CD4-positive, alpha-beta T cell treated with Interleukin-12 subunit alpha and Interleukin-12 subunit beta, for 1 hour (primary cell): Measurements from ENCODE around the gene SPC24.
"Not testable (repeated sequence)": the region's sequence is repeated elsewhere in the genome, so short reads cannot be mapped to it uniquely, and the experiment has no call there.

Experiments
- DNase-seq: peaks from one replicate; pipeline ENCODE4 v3.0.0-alpha.2; 2020

The SPC24 gene

DNA sequence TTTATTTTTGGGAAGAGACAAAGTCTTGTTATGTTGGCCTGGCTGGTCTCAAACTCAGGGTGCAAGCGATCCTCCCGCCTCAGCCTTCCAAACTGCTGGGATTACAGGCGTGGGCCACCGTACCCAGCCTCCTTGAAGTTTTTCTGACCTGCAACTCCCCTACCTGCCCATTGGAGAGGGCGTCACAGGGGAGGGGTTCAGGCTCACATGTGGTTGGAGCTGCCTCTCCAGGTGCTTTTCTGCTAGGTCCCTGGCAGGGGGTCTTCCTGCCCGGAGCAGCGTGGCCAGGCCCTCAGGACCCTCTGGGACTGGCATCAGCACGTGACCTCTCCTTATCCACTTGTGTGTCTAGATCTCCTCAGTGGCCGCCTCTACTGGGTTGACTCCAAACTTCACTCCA lies 39.1 kb downstream of the SPC24 start:
- DNase-seq, result no peak

- DNase-seq, result no peak
These were observed 39.6 kb downstream of the SPC24 start for GRCh38 chr19:11115895-11116446.

DNA sequence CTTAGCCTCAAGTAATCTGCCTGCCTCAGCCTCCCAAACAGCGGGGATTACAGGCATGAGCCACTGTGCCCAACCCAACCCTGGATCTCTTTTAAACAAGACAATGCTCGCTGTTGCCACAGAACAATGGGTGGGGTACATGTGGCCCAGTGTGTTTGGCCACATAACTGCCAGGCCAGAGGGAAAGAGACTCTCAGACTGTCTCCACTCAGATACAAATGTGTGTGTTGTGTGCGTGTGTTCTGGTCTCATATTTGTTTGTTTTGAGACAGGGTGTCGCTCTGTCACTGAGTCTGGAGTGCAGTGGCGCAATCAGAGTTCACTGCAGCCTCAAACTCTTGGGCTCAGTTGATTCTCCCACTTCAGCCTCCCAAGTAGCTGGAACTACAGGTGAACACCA lies 40.5 kb downstream of the SPC24 start:
- DNase-seq, result no peak

- no peak for DNase-seq
These were observed 42.4 kb downstream of the SPC24 start for GRCh38 chr19:11113140-11113708.

DNA sequence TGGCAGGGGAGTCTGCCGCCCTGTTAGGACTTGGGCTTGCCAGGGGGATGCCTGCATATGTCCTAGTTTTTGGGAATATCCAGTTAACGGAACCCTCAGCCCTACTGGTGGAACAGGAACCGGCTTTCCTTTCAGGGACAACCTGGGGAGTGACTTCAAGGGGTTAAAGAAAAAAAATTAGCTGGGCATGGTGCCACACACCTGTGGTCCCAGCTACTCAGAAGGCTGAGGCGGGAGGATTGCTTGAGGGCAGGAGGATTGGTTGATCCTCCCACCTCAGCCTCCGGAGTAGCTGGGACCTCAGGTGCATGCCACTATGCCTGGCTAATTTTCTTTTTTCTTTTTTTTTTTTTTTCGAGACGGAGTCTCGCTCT lies 43.8 kb downstream of the SPC24 start:
- no peak for DNase-seq

DNA sequence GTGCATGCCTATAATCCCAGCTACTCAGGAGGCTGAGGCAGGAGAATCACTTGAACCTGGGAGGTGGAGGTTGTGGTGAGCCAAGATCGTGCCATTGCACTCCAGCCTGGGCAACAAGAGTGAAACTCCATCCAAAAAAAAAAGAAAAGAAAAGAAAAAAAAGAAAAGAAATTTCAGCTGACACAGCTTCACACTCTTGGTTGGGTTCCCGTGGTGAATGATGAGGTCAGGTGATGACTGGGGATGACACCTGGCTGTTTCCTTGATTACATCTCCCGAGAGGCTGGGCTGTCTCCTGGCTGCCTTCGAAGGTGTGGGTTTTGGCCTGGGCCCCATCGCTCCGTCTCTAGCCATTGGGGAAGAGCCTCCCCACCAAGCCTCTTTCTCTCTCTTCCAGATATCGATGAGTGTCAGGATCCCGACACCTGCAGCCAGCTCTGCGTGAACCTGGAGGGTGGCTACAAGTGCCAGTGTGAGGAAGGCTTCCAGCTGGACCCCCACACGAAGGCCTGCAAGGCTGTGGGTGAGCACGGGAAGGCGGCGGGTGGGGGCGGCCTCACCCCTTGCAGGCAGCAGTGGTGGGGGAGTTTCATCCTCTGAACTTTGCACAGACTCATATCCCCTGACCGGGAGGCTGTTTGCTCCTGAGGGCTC lies 44.3 kb downstream of the SPC24 start:
- DNase-seq, result no peak

DNA sequence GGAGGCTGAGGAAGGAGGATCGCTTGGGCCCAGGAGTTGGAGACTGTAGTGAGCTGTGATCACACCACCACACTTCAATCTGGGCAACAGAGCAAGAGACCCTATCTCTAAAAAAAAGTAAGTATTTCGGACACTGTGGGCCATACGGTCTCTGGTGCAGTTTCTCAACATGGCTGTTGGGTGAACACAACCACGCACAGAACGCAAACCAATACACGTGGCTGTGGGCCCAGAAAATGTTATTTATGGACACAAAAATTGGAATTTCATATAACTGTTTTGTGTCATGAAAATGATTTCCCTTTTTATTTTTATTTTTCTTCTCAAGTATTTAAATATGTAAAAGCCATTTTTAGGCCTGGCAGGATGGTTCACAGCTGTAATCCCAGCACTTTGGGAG lies 46.8 kb downstream of the SPC24 start:
- DNase-seq, result no peak

GRCh38 chr19:11106477-11106876 lies 49.1 kb downstream of the SPC24 start:
- DNase-seq, result no peak

GRCh38 chr19:11105014-11105636 lies 50.5 kb downstream of the SPC24 start:
- no peak for DNase-seq

DNA sequence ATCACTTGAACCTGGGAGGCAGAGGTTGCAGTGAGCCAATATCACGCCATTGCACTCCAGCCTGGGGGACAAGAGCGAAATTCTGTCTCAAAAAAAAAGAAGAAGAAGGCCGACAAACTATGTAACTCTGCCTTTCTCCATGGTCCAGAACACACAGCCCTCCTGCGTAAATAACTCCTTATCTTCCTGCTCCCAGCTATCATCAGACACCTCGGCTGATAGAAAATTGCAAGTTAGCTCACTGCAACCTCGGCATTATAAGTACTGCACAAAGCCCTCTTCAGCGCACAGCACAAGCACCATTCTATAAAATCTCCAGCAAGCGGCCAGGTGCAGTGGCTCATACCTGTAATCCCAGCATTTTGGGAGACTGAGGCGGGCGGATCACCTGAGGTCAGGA lies 51.9 kb downstream of the SPC24 start:
- not testable (repeated sequence) for DNase-seq

DNA sequence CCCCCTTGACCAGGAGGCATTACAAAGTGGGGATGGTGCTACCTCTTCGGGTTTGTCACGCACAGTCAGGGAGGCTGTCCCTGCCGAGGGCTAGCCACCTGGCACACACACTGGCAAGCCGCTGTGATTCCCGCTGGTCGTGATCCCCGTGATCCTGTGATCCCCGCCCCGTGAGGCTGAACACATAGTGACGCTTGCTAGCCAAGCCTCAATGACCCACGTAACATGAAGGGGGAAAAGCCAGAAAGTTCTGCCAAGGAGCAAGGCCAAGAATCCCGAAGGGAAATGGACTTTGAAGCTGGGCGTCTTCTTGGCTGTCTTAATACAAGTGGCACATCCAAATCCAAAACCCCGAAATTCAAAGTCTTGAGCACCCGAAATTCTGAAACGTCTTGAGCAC lies 52.6 kb downstream of the SPC24 start:
- no peak for DNase-seq

GRCh38 chr19:11101057-11101456 lies 54.5 kb downstream of the SPC24 start:
- no peak for DNase-seq

- DNase-seq, result no peak
These were observed 55.5 kb downstream of the SPC24 start for GRCh38 chr19:11100049-11100448.

- DNase-seq, result no peak
These were observed 56.7 kb downstream of the SPC24 start for GRCh38 chr19:11098861-11099260.

- DNase-seq, result no peak
These were observed 57.3 kb downstream of the SPC24 start for GRCh38 chr19:11098327-11098726.

DNA sequence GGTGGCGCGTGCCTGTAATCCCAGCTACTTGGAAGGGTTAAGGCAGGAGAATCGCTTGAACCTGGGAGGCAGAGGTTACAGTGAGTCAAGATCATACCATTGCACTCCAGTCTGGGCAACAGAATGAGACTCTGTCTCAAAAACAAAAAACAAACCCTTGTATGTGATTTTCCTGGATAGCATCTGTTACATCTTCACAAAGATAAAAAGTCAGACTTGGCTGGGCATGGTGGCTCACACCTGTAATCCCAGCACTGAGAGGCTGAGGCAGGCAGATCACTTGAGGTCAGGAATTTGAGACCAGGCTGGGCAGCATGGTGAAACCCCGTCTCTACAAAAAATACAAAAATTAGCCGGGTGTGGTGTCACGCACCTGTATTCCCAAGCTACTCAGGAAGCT lies 58.2 kb downstream of the SPC24 start:
- not testable (repeated sequence) for DNase-seq

DNA sequence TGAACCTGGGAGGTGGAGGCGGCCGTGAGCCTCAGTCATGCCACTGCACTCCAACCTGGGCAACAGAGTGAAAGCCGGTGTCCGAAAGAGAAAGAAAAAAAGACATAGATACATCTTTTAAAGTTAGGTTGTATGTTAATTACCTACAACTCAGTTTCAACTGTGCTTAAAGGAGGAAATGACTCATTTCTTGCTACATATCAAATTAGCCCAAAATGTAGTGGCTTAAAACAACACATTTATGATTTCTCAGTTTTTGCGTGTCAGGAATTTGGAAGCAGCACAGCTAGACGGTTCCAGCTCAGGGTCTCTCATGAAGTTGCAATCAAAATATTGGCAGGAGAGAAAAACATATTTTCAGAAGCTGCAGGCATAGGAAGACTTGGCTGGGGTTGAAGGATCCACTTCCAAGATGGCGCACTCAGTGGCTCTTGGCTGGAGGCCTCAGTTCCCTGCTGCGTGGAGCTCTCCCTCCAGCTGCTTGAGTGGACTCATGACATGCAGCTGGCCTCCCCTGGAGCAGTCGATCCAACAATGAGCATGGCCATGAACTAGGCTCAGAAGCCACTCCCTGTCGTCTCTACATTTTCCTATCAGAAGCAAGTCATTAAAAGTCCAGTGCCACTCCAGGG lies 59.3 kb downstream of the SPC24 start:
- DNase-seq, result peak; percentile 57
